ENCODE results near the gene ITGAL.
"Not testable (repeated sequence)": the region's sequence is repeated elsewhere in the genome, so short reads cannot be mapped to it uniquely, and the experiment has no call there.

DNA sequence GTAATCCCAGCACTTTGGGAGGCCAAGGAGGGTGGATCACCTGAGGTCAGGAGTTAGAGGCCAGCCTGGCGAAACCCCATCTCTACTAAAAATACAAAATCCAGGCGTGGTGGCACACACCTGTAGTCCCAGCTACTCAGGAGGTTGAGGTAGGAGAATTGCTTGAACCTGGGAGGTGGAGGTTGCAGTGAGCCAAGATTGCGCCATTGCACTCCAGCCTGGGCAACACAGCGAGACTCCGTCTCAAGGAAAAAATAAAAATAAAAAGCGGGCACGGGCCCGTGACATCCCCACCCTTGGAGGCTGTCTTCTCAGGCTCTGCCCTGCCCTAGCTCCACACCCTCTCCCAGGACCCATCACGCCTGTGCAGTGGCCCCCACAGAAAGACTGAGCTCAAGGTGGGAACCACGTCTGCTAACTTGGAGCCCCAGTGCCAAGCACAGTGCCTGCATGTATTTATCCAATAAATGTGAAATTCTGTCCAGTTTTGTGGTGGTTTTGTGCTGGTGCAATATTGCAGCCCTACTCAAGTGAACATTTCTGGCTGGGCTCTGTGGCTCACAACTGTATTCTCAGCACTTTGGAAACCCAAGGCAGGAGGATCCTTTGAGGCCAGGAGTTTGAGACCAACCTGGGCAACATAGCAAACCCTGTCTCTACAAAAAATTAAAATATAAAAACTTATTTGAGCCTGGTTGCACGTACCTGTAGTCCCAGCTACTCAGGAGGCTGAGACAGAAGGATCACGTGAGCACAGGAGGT is 50.3 kb downstream of the ITGAL start:
- TF ChIP-seq, protein P1, sequence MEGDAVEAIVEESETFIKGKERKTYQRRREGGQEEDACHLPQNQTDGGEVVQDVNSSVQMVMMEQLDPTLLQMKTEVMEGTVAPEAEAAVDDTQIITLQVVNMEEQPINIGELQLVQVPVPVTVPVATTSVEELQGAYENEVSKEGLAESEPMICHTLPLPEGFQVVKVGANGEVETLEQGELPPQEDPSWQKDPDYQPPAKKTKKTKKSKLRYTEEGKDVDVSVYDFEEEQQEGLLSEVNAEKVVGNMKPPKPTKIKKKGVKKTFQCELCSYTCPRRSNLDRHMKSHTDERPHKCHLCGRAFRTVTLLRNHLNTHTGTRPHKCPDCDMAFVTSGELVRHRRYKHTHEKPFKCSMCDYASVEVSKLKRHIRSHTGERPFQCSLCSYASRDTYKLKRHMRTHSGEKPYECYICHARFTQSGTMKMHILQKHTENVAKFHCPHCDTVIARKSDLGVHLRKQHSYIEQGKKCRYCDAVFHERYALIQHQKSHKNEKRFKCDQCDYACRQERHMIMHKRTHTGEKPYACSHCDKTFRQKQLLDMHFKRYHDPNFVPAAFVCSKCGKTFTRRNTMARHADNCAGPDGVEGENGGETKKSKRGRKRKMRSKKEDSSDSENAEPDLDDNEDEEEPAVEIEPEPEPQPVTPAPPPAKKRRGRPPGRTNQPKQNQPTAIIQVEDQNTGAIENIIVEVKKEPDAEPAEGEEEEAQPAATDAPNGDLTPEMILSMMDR (optimal IDR thresholded peaks at IDR 0.05 in 1 of 3, IDR thresholded peaks at IDR 0.05 in 1 of 3, conservative IDR thresholded peaks at IDR 0.05 in 1 of 3; ENCODE audit: extremely low read depth in 1 of 3, insufficient read depth in 2 of 3, low read length in 3 of 3): not testable (repeated sequence)
- not testable (repeated sequence) for TF ChIP-seq EZH2 (IDR thresholded peaks at IDR 0.05; ENCODE audit: low read length)

Data from keratinocyte (primary cell).